K562 (cell line): ENCODE measurements around the gene CUX1. TPM values are rescaled to one million over a fixed set of nuclear protein-coding genes. Genes with fewer than 3 reads are reported as not detected.

Experiments
- EGR1 ChIP-seq: fragments of 450-650 bp; conservative IDR thresholded peaks from 2 replicates; pipeline ENCODE4 v1.6.1; 2017; ENCODE audit warnings: mild to moderate bottlenecking
- ELF4 ChIP-seq: fragments of 450-650 bp; formaldehyde crosslinking; IDR thresholded peaks from 2 replicates; pipeline ENCODE4 v1.4.0; 2022; ENCODE audit warnings: missing genetic modification characterization
- FOXO4 ChIP-seq: fragments of 450-650 bp; formaldehyde crosslinking; IDR thresholded peaks from 2 replicates; pipeline ENCODE4 v1.4.0; 2020; ENCODE audit warnings: mild to moderate bottlenecking, moderate library complexity
- FOXP1 ChIP-seq: sonication (generic); formaldehyde crosslinking; IDR thresholded peaks from 2 replicates; pipeline ENCODE4 v1.8.0; 2022; ENCODE audit warnings: mild to moderate bottlenecking, missing genetic modification reagents
- HIVEP1 ChIP-seq: fragments of 250-450 bp; sonication (Bioruptor Pico); IDR thresholded peaks from 2 replicates; pipeline ENCODE4 v1.4.0; 2020; ENCODE audit warnings: mild to moderate bottlenecking
- MYBL2 ChIP-seq, 2 experiments: fragments of 450-650 bp in 1 of 2; sonication (generic) in 1 of 2; formaldehyde crosslinking in 1 of 2; IDR thresholded peaks; 2 replicates each; pipeline versions ENCODE4 v1.6.1 to v1.8.1; 2017 to 2022; ENCODE audit warnings: borderline replicate concordance in 1 of 2, inconsistent platforms in 1 of 2, low read depth in 1 of 2, mild to moderate bottlenecking in 1 of 2, missing genetic modification reagents in 1 of 2, moderate library complexity in 1 of 2
- PHB2 ChIP-seq: fragments of 450-650 bp; IDR thresholded peaks from 2 replicates; pipeline ENCODE4 v1.6.1; 2017; ENCODE audit warnings: low read depth
- REST ChIP-seq, 2 experiments: fragments of 450-650 bp; formaldehyde crosslinking in 1 of 2; IDR thresholded peaks; 2 replicates each; pipeline versions ENCODE4 v1.4.0 to v1.6.1; 2014 to 2020; ENCODE audit warnings: mild to moderate bottlenecking in 2 of 2, borderline replicate concordance in 1 of 2, low read depth in 1 of 2
- RNF2 ChIP-seq: sonication (generic); IDR thresholded peaks from 2 replicates; pipeline ENCODE4 v1.6.1; 2016
- SIN3B ChIP-seq: fragments of 450-650 bp; IDR thresholded peaks from 2 replicates; pipeline ENCODE4 v1.6.1; 2017; ENCODE audit warnings: low read depth, mild to moderate bottlenecking, moderate library complexity
- SMAD2 ChIP-seq: fragments of 150-350 bp; IDR thresholded peaks from 2 replicates; pipeline ENCODE4 v1.6.1; 2014; ENCODE audit warnings: low read depth, mild to moderate bottlenecking, low read length
- SPI1 ChIP-seq: IDR thresholded peaks from 2 replicates; pipeline ENCODE4 v1.6.1; 2011; ENCODE audit warnings: low read depth, low read length, control low read depth, borderline replicate concordance
- ZNF347 ChIP-seq: fragments of 450-650 bp; formaldehyde crosslinking; IDR thresholded peaks from 2 replicates; pipeline ENCODE4 v1.4.0; 2020; ENCODE audit warnings: low read depth, mild to moderate bottlenecking, moderate library complexity
- ZNF507 ChIP-seq: conservative IDR thresholded peaks from 2 replicates; pipeline ENCODE4 v1.6.1; 2017; ENCODE audit warnings: missing genetic modification characterization, missing compliant biosample characterization
- polyA plus RNA-seq, 8 experiments: library from polyadenylated mRNA; depleted of rRNA in 4 of 8; stranded (reverse) in 5 of 8; unstranded in 3 of 8; fragments of >200 nt; fragmentation: Nextera tagmentation in 2 of 8; fragmentation: Illumina TruSeq in 1 of 8; extraction: Ambion mirVana in 2 of 8; extraction: Trizol in 1 of 8; gene quantifications; 2 replicates each; pipeline versions ENCODE4 v1.2.1 to v1.2.3, GENCODE V29; 2011 to 2014; ENCODE audit warnings: inconsistent platforms in 1 of 8, missing spikeins in 1 of 8
- total RNA-seq, 7 experiments: library from RNA; depleted of rRNA in 6 of 7; stranded (reverse); fragments of >200 nt in 6 of 7; fragmentation: Illumina TruSeq in 2 of 7; extraction: Trizol in 2 of 7; gene quantifications; 2 replicates each; pipeline versions ENCODE4 v1.2.1 to v1.2.3, GENCODE V29; 2011 to 2021; ENCODE audit warnings: low replicate concordance in 1 of 7

Gene CUX1
- total and polyA plus RNA-seq, 9 of the 15 experiments (the other 6 are each of a cell fraction or from before 2014, with no cell fraction given), result 3.6 to 55.3 (median 25.2) TPM

GRCh38 chr7:102103027-102103372 lies 285.6 kb downstream of the CUX1 start (continued):
- TF ChIP-seq REST (IDR thresholded peaks at IDR 0.05; ENCODE audit: borderline replicate concordance), result no peak
- TF ChIP-seq REST (CRISPR knock-in tag; IDR thresholded peaks at IDR 0.05; ENCODE audit: low read depth), result no peak
- no peak for TF ChIP-seq SIN3B
- TF ChIP-seq ZNF347 (CRISPR knock-in tag), result no peak
- TF ChIP-seq ELF4, result no peak
- no peak for TF ChIP-seq ZNF507 (tag)
- no peak for TF ChIP-seq PHB2
- TF ChIP-seq RNF2, result no peak
- no peak for TF ChIP-seq SPI1
- no peak for TF ChIP-seq HIVEP1 (CRISPR knock-in tag)
- TF ChIP-seq SMAD2, result no peak
- no peak for TF ChIP-seq FOXO4
- no peak for TF ChIP-seq MYBL2 (IDR thresholded peaks at IDR 0.05; ENCODE audit: low read depth)
- TF ChIP-seq MYBL2 (CRISPR knock-in tag; IDR thresholded peaks at IDR 0.05; ENCODE audit: borderline replicate concordance), result no peak
- no peak for TF ChIP-seq EGR1
- no peak for TF ChIP-seq FOXP1
